Keratinocyte (primary cell): ENCODE measurements around the gene KCNJ12. TPM values are rescaled to one million over a fixed set of nuclear protein-coding genes. Genes with fewer than 3 reads are reported as not detected.

Experiments
- DNase-seq: peaks from one replicate; pipeline ENCODE4 v3.0.0-alpha.2; 2011; ENCODE audit warnings: low read depth, missing footprints, low spot score
- FAIRE-seq: peaks from 2 replicates; lab custom pipeline; 2011; peaks lifted over from hg19 to GRCh38; lab: Jason Lieb, UNC
- H2AFZ ChIP-seq: 2 replicates; pipeline ENCODE4 v1.6.0; 2012; ENCODE audit warnings: low read length, control low read depth, inconsistent platforms; ENCODE audit not compliant: control insufficient read depth
- H3K27ac ChIP-seq: 2 replicates; pipeline ENCODE4 v1.5.1; 2011; ENCODE audit warnings: low read length; ENCODE audit not compliant: control insufficient read depth, insufficient read depth
- H3K27me3 ChIP-seq: 3 replicates; pipeline ENCODE4 v1.6.0; 2011; ENCODE audit warnings: low read length; ENCODE audit not compliant: control insufficient read depth, insufficient read depth; ENCODE audit errors: extremely low read depth
- H3K36me3 ChIP-seq, 2 experiments: 2 replicates in 1 of 2; 3 replicates in 1 of 2; pipeline ENCODE4 v1.5.1; 2011; ENCODE audit warnings: low read length in 2 of 2, mild to moderate bottlenecking in 1 of 2; ENCODE audit not compliant: control insufficient read depth in 2 of 2, insufficient read depth in 2 of 2; ENCODE audit errors: extremely low read depth in 1 of 2
- H3K4me1 ChIP-seq: 3 replicates; pipeline ENCODE4 v1.5.1; 2011; ENCODE audit warnings: low read length; ENCODE audit not compliant: control insufficient read depth, insufficient read depth; ENCODE audit errors: extremely low read depth
- H3K4me2 ChIP-seq: 3 replicates; pipeline ENCODE4 v1.6.0; 2011; ENCODE audit warnings: low read depth, low read length; ENCODE audit not compliant: control insufficient read depth, insufficient read depth; ENCODE audit errors: extremely low read depth
- H3K4me3 ChIP-seq, 3 experiments: fragments of 200-600 bp in 1 of 3; sonication (generic) in 1 of 3; 2 replicates in 2 of 3; 3 replicates in 1 of 3; pipeline ENCODE4 v1.5.1; 2011 to 2016; ENCODE audit warnings: low read length in 3 of 3, mild to moderate bottlenecking in 3 of 3, control low read depth in 2 of 3, inconsistent platforms in 1 of 3, low read depth in 1 of 3, mixed read lengths in 1 of 3, mixed run types in 1 of 3, moderate library complexity in 1 of 3; ENCODE audit not compliant: control insufficient read depth in 2 of 3, insufficient read depth in 2 of 3; ENCODE audit errors: extremely low read depth in 1 of 3
- H3K79me2 ChIP-seq: 2 replicates; pipeline ENCODE4 v1.6.0; 2012; ENCODE audit warnings: low read length; ENCODE audit not compliant: control insufficient read depth, insufficient read depth
- H3K9ac ChIP-seq: 3 replicates; pipeline ENCODE4 v1.6.0; 2011; ENCODE audit warnings: low read length; ENCODE audit not compliant: control insufficient read depth, insufficient read depth; ENCODE audit errors: extremely low read depth
- H3K9me1 ChIP-seq: 3 replicates; pipeline ENCODE4 v1.6.0; 2011; ENCODE audit warnings: low read length; ENCODE audit not compliant: control insufficient read depth, insufficient read depth; ENCODE audit errors: extremely low read depth
- H3K9me3 ChIP-seq: 2 replicates; pipeline ENCODE4 v1.5.1; 2012; ENCODE audit warnings: low read depth, low read length; ENCODE audit not compliant: control insufficient read depth
- H4K20me1 ChIP-seq: 3 replicates; pipeline ENCODE4 v1.6.0; 2011; ENCODE audit warnings: low read length; ENCODE audit not compliant: control insufficient read depth, insufficient read depth; ENCODE audit errors: extremely low read depth
- EZH2 ChIP-seq: IDR thresholded peaks from one replicate; pipeline ENCODE4 v1.6.1; 2012; ENCODE audit warnings: inconsistent platforms, mild to moderate bottlenecking, low read length, moderate library complexity
- dilution Hi-C: fragments of 300-500 bp; cut with MboI; formaldehyde crosslinking; loops from one replicate; pipeline ENCODE4 v1.7.0; 2020; ENCODE audit warnings: low sequenced_read_pairs; ENCODE audit not compliant: extremely low pct_ligation_motif_present
- polyA plus RNA-seq, 5 experiments: library from polyadenylated mRNA; depleted of rRNA in 3 of 5; stranded (reverse) in 3 of 5; stranded (forward) in 1 of 5; unstranded in 1 of 5; fragments of >200 nt; gene quantifications; 1 replicate in 1 of 5; 2 replicates in 3 of 5; 3 replicates in 1 of 5; pipeline versions ENCODE4 v1.2.1 to v1.2.3, GENCODE V29; 2011 to 2012; ENCODE audit warnings: missing spikeins in 2 of 5, low read depth in 1 of 5, low replicate concordance in 1 of 5
- TF ChIP-seq, protein P1 (sequence below), 3 experiments: IDR thresholded peaks in 1 of 3; conservative IDR thresholded peaks in 1 of 3; optimal IDR thresholded peaks in 1 of 3; 2 replicates in 2 of 3; 3 replicates in 1 of 3; pipeline versions ENCODE3 to v1.5.1; 2011; ENCODE audit warnings: low read length in 3 of 3, mild to moderate bottlenecking in 3 of 3, moderate library complexity in 2 of 3, control low read depth in 1 of 3, inconsistent platforms in 1 of 3; ENCODE audit not compliant: insufficient read depth in 2 of 3; ENCODE audit errors: extremely low read depth in 1 of 3

The KCNJ12 gene
- polyA plus RNA-seq, 1 donor (not counting 4 experiments of a cell fraction or from before 2014, with no cell fraction given), result 0.04 TPM

GRCh38 chr17:21359483-21359840 lies 16.7 kb upstream of the KCNJ12 start:
- peaks cover 3% of the 10 kb centered on the region for H4K20me1 ChIP-seq
- dilution Hi-C loops, result no loop called here
- DNase-seq, result no peak
- H3K36me3 ChIP-seq, result no peaks in the 10 kb centered on the region
- H3K27ac ChIP-seq, result no peak overlapping the region
- FAIRE-seq, result no peak
- no peaks in the 10 kb centered on the region for H3K9me1 ChIP-seq
- H3K9me3 ChIP-seq, result no peaks in the 10 kb centered on the region
- H2AFZ ChIP-seq, result no peak overlapping the region
- H3K4me3 ChIP-seq, result no peak overlapping the region
- no peaks in the 10 kb centered on the region for H3K4me1 ChIP-seq
- H3K27me3 ChIP-seq, result peaks cover 6% of the 10 kb centered on the region
- H3K79me2 ChIP-seq, result no peaks in the 10 kb centered on the region
- H3K9ac ChIP-seq, result no peak overlapping the region
- no peak for TF ChIP-seq EZH2
- TF ChIP-seq, protein P1, sequence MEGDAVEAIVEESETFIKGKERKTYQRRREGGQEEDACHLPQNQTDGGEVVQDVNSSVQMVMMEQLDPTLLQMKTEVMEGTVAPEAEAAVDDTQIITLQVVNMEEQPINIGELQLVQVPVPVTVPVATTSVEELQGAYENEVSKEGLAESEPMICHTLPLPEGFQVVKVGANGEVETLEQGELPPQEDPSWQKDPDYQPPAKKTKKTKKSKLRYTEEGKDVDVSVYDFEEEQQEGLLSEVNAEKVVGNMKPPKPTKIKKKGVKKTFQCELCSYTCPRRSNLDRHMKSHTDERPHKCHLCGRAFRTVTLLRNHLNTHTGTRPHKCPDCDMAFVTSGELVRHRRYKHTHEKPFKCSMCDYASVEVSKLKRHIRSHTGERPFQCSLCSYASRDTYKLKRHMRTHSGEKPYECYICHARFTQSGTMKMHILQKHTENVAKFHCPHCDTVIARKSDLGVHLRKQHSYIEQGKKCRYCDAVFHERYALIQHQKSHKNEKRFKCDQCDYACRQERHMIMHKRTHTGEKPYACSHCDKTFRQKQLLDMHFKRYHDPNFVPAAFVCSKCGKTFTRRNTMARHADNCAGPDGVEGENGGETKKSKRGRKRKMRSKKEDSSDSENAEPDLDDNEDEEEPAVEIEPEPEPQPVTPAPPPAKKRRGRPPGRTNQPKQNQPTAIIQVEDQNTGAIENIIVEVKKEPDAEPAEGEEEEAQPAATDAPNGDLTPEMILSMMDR (optimal IDR thresholded peaks at IDR 0.05 in 1 of 3, IDR thresholded peaks at IDR 0.05 in 1 of 3, conservative IDR thresholded peaks at IDR 0.05 in 1 of 3; ENCODE audit: extremely low read depth in 1 of 3, insufficient read depth in 2 of 3, low read length in 3 of 3), result no peak
- no peak overlapping the region for H3K4me2 ChIP-seq

DNA sequence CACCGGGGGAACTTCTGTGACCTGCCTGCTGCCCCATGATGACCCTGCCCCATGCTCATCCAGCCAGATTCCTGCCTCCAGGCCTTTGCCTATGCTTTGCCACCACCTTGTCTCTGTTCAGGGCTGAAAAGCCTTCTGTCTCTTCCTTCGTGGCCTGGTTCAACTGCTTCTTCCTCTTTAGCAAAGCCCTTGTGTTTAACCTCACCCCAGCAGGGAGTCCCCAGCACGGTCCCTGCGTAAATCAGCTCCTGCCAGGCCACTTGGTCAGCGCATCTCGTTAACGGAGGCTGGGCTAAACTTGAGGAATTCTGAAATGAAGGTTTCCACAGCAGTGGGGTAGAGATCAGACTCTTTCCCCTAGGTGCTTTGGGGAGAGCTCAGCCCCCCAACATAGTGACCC lies 16.1 kb upstream of the KCNJ12 start:
- FAIRE-seq (no peak), DNase-seq (no peak)
- Histone ChIP-seq H3K79me2 (no peaks in the 10 kb centered on the region), H4K20me1 (peaks cover 3% of the 10 kb centered on the region), H2AFZ (no peak overlapping the region), H3K9me1 (no peaks in the 10 kb centered on the region), H3K4me3 (no peak overlapping the region), H3K4me1 (no peaks in the 10 kb centered on the region), H3K36me3 (no peaks in the 10 kb centered on the region), H3K4me2 (no peak overlapping the region), H3K27ac (no peak overlapping the region), H3K27me3 (peaks cover 6% of the 10 kb centered on the region), H3K9me3 (no peaks in the 10 kb centered on the region), H3K9ac (no peak overlapping the region)
- TF ChIP-seq, protein P1 (optimal IDR thresholded peaks at IDR 0.05 in 1 of 3, IDR thresholded peaks at IDR 0.05 in 1 of 3, conservative IDR thresholded peaks at IDR 0.05 in 1 of 3; ENCODE audit: extremely low read depth in 1 of 3, insufficient read depth in 2 of 3, low read length in 3 of 3), result no peak
- dilution Hi-C loops, result no loop called here
